Lower lobe of right lung (tissue), 2 donors: ENCODE data around the gene ENAH. TPM values are rescaled to one million over a fixed set of nuclear protein-coding genes. Genes with fewer than 3 reads are reported as not detected.
"Not testable (repeated sequence)": the region's sequence is repeated elsewhere in the genome, so short reads cannot be mapped to it uniquely, and the experiment has no call there.

ENCODE experiments used
- ATAC-seq, 2 donors: fragments of 200-7000 bp; cut with Tn5 transposase; one replicate each; pipeline ENCODE4 v1.9.1; 2020 to 2022; ENCODE audit warnings: mild to moderate bottlenecking in 2 of 2, moderate library complexity in 2 of 2
- DNase-seq: peaks from one replicate; pipeline ENCODE4 v3.0.0-alpha.2; 2020
- H3K27ac ChIP-seq: fragments of 200-600 bp; one replicate; pipeline ENCODE4 v1.8.0; 2022
- H3K27me3 ChIP-seq: fragments of 200-600 bp; one replicate; pipeline ENCODE4 v1.8.0; 2022; ENCODE audit warnings: low read depth
- H3K36me3 ChIP-seq: fragments of 200-600 bp; one replicate; pipeline ENCODE4 v1.8.0; 2022; ENCODE audit warnings: mild to moderate bottlenecking
- H3K4me1 ChIP-seq: fragments of 200-600 bp; one replicate; pipeline ENCODE4 v1.8.0; 2022
- H3K4me3 ChIP-seq: fragments of 200-600 bp; one replicate; pipeline ENCODE4 v1.8.0; 2022; ENCODE audit warnings: mild to moderate bottlenecking
- H3K9me3 ChIP-seq: fragments of 200-600 bp; one replicate; pipeline ENCODE4 v1.8.0; 2022
- intact Hi-C: fragments of 100-400 bp; cut with DNase I; formaldehyde crosslinking; loops from one replicate; pipeline ENCODE4 v1.11.0; 2022
- total RNA-seq: library from RNA; stranded (reverse); fragmentation: NEBNext Ultra II Directional; extraction: Animal tissue kit (Norgen Biotek cat#: 25700); gene quantifications from one replicate; pipeline ENCODE4 v1.2.1, GENCODE V29; 2021
- TF ChIP-seq, protein P1 (sequence below): fragments of 200-600 bp; IDR thresholded peaks from one replicate; pipeline ENCODE4 v1.8.0; 2022; ENCODE audit warnings: antibody characterized with exemption, mild to moderate bottlenecking
- donor health status: DM: no; HTN: yes; CAD: no; lungs with severe emphysema.

ENAH gene
- total RNA-seq, 1 donor from 2014 or later: 51.4 TPM

DNA sequence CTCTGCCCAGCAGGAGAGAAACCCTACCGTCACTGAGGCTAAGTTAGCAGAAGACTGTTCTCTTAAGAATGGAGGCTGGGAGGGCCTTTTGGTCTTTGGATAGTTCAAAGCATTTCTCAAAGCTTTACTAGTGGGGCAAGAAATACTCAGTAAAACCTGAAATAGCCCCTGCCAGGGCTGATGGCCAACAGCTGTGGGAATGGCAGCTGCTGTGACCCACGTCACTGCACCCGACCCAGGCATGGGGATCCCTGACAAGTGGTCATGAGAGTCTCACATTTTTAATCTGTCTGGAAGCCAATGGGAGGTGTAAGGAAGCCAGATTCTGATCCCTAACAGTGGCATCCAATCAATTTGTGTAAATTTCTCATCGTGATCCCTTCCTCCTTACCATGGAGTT lies 44.5 kb upstream of the ENAH start:
- H3K4me1 ChIP-seq: peaks cover 43% of the 10 kb centered on the region
- H3K27me3 ChIP-seq: no peaks in the 10 kb centered on the region
- ATAC-seq (no peak), DNase-seq (no peak)
- H3K9me3 ChIP-seq: no peaks in the 10 kb centered on the region
- TF ChIP-seq, protein P1, sequence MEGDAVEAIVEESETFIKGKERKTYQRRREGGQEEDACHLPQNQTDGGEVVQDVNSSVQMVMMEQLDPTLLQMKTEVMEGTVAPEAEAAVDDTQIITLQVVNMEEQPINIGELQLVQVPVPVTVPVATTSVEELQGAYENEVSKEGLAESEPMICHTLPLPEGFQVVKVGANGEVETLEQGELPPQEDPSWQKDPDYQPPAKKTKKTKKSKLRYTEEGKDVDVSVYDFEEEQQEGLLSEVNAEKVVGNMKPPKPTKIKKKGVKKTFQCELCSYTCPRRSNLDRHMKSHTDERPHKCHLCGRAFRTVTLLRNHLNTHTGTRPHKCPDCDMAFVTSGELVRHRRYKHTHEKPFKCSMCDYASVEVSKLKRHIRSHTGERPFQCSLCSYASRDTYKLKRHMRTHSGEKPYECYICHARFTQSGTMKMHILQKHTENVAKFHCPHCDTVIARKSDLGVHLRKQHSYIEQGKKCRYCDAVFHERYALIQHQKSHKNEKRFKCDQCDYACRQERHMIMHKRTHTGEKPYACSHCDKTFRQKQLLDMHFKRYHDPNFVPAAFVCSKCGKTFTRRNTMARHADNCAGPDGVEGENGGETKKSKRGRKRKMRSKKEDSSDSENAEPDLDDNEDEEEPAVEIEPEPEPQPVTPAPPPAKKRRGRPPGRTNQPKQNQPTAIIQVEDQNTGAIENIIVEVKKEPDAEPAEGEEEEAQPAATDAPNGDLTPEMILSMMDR: no peak
- H3K4me3 ChIP-seq: no peak overlapping the region
- intact Hi-C loops: no loop called here
- peak overlapping the region; percentile 48 for H3K27ac ChIP-seq
- no peaks in the 10 kb centered on the region for H3K36me3 ChIP-seq

DNA sequence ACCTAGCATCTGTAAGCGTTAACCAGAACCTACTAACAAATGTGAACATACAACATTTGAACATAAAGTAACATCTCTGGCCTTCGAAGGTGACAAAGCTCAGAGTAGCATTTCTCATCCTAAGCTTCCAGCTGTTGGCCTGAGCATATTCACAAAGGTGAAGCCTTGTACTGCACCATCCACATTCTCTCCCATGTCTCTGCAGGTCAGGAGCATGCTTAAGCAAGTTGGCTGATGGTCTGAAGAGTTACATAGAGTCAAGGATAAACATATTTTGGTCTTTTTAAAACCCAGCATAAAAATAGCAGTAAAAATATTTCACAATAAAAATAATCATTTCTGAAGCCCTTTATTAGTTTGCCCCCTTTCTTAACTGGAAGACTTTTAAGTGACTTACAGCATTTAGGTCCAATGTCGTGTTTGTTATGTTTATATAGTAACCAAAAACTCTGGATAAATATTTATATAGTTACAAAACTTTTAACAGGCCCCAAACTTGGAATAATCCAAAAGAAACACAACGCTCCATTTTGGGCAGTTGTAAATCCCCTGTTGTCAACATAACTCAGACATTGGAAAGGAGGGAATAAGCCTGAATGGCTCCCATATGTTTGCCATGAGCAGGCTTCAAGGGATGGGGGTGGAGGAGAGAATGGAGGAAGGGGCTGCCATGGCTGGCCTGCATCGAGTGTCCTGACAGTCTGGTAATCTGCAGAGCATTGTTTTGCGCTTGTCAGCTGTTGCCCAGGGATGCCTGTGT lies 42.8 kb upstream of the ENAH start:
- H3K27ac ChIP-seq: peak overlapping the region; percentile 5
- intact Hi-C loops: no loop called here
- H3K27me3 ChIP-seq: no peaks in the 10 kb centered on the region
- ATAC-seq (no peak), DNase-seq (no peak)
- TF ChIP-seq, protein P1: no peak
- no peak overlapping the region for H3K4me3 ChIP-seq
- no peaks in the 10 kb centered on the region for H3K9me3 ChIP-seq
- no peaks in the 10 kb centered on the region for H3K36me3 ChIP-seq
- peaks cover 59% of the 10 kb centered on the region for H3K4me1 ChIP-seq

DNA sequence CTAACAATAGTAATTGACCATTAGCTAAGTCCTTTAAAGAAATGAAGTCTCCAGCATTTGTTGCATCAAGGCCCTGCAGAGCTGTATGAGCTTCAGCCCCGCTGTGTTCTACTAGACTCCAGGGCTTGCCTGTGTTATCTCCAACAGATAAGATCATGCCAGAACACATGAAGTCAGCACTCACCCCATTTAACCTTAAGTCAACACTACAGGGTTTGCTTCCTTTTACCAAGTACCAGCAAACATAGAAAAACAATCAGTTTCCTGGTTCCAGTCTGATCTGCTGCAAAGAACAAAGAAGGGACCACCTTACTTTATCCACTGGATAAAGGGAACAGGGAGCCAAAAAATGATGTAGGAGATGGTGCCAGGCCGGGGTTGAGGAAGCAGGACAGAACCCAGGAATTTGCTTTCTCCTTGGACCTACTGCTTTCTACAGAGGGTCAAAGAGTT lies 41.3 kb upstream of the ENAH start:
- peaks cover 53% of the 10 kb centered on the region for H3K4me1 ChIP-seq
- TF ChIP-seq, protein P1: no peak
- no peak overlapping the region for H3K4me3 ChIP-seq
- no peaks in the 10 kb centered on the region for H3K9me3 ChIP-seq
- peak overlapping the region; percentile 1 for H3K27ac ChIP-seq
- no peaks in the 10 kb centered on the region for H3K27me3 ChIP-seq
- no peak for DNase-seq
- ATAC-seq: peak; percentile 83 to 87
- intact Hi-C loops: no loop called here
- no peaks in the 10 kb centered on the region for H3K36me3 ChIP-seq

DNA sequence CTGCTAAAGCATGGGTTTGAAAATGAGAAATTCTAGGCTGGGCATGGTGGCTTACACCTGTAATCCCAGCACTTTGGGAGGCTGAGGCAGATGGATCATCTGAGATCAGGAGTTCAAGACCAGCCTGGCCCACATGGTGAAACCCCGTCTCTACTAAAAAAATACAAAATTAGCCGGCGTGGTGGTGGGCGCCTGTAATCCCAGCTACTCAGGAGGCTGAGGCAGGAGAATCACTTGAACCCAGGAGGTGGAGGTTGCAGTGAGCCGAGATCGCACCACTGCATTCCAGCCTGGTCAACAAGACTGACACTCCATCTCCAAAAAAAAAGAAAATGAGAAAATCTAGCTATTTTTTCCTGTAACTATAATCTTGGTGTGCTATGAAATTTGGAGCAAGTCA lies 40.8 kb upstream of the ENAH start:
- intact Hi-C loops, ATAC-seq, H3K27me3 ChIP-seq, DNase-seq, H3K36me3 ChIP-seq, H3K9me3 ChIP-seq, H3K27ac ChIP-seq, H3K4me3 ChIP-seq: not testable (repeated sequence)
- H3K4me1 ChIP-seq: peaks cover 48% of the 10 kb centered on the region

DNA sequence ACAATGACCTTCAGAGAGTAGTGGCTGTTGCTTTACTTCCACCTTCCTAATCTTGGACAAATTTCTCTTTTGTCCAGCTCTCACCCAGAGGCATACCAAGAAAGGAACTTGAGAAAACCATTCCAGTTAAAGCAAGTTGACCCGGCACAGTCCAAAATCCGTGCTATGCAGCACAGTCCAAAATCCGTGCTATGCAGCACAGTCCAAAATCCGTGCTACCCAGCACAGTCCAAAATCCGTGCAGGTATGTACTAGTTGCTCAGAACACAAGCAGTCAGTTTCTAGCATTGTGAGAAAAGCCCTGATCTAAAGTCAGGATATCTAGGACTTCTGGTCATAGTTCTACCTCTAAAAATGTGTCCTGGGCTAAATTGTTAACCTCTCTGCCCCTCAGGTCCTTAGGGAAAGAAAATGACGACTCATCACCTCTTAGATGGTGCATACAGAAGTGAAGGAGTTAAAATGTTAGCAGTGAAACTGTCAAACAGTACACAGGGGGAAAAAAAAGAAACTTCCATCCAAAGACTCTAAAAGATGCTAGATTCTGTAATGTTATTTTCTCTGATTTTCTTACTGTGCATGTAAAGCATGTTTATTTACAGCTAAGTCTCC lies 40.3 kb upstream of the ENAH start:
- DNase-seq: no peak
- Histone ChIP-seq H3K27me3 (no peaks in the 10 kb centered on the region), H3K27ac (peak overlapping the region; percentile 19), H3K4me1 (peaks cover 48% of the 10 kb centered on the region), H3K4me3 (no peak overlapping the region), H3K36me3 (no peaks in the 10 kb centered on the region), H3K9me3 (no peaks in the 10 kb centered on the region)
- TF ChIP-seq, protein P1: no peak
- ATAC-seq: no peak
- intact Hi-C loops: no loop called here

DNA sequence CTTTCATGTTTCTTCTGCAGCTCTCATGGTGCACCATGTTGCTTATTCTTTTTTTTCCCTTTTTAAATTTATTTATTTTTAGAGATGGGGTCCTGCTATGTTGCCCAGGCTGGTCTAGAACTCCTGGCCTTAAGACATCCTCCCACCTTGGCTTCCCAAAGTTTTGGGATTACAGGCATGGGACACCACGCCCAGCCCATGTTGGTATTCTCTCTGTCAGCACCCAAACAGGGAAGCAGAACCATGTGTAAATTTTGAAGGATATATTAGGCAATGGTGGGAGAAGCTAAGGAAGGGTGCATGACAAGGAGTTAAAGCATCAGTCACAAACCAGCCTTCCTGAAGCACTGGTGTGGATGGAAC lies 39.6 kb upstream of the ENAH start:
- H3K4me3 ChIP-seq: no peak overlapping the region
- H3K4me1 ChIP-seq: peaks cover 48% of the 10 kb centered on the region
- no peaks in the 10 kb centered on the region for H3K36me3 ChIP-seq
- H3K27me3 ChIP-seq: no peaks in the 10 kb centered on the region
- H3K9me3 ChIP-seq: no peaks in the 10 kb centered on the region
- ATAC-seq: no peak
- DNase-seq: no peak
- TF ChIP-seq, protein P1: no peak
- intact Hi-C loops: no loop called here
- H3K27ac ChIP-seq: peak overlapping the region; percentile 19
